K562 (cell line): Measurements from ENCODE around the gene SCARB2. TPM values are rescaled to one million over a fixed set of nuclear protein-coding genes. Genes with fewer than 3 reads are reported as not detected.
A peak's percentile ranks its signal among the peaks of the same experiment; 100 is the strongest.

Source experiments
- ATF7 ChIP-seq: fragments of 450-650 bp; IDR thresholded peaks from 2 replicates; pipeline ENCODE4 v1.7.1; 2014; ENCODE audit warnings: mild to moderate bottlenecking, moderate library complexity
- C11orf30 ChIP-seq: fragments of 450-650 bp; IDR thresholded peaks from 2 replicates; pipeline ENCODE4 v1.6.1; 2016; ENCODE audit warnings: low read depth, mild to moderate bottlenecking
- CBFA2T3 ChIP-seq: fragments of 450-650 bp; IDR thresholded peaks from 2 replicates; pipeline ENCODE4 v1.6.1; 2017
- GTF2A2 ChIP-seq: IDR thresholded peaks from 2 replicates; pipeline ENCODE4 v1.6.1; 2016; ENCODE audit warnings: mild to moderate bottlenecking, missing genetic modification characterization, missing compliant biosample characterization
- GTF2F1 ChIP-seq: IDR thresholded peaks from 2 replicates; pipeline ENCODE4 v1.6.1; 2011; ENCODE audit warnings: low read depth, low read length, improper control_type of control experiment
- HMG20B ChIP-seq: fragments of 250-450 bp; sonication (Bioruptor Pico); IDR thresholded peaks from 2 replicates; pipeline ENCODE4 v1.5.0; 2021; ENCODE audit warnings: mild to moderate bottlenecking
- IFI16 ChIP-seq: fragments of 250-450 bp; sonication (Bioruptor Pico); IDR thresholded peaks from 2 replicates; pipeline ENCODE4 v2.1.2; 2022; ENCODE audit warnings: mild to moderate bottlenecking, inconsistent platforms
- MTA3 ChIP-seq: fragments of 450-650 bp; formaldehyde crosslinking; IDR thresholded peaks from 2 replicates; pipeline ENCODE4 v1.6.1; 2017; ENCODE audit warnings: mild to moderate bottlenecking, borderline replicate concordance
- NCOA2 ChIP-seq, 2 experiments: fragments of 450-650 bp; IDR thresholded peaks; 2 replicates each; pipeline ENCODE4 v1.6.1; 2018; ENCODE audit warnings: mild to moderate bottlenecking in 2 of 2, moderate library complexity in 1 of 2; ENCODE audit not compliant: partially characterized antibody in 2 of 2
- NCOA4 ChIP-seq: fragments of 450-650 bp; IDR thresholded peaks from 2 replicates; pipeline ENCODE4 v1.6.1; 2018; ENCODE audit warnings: mild to moderate bottlenecking; ENCODE audit not compliant: partially characterized antibody
- NCOA6 ChIP-seq: fragments of 450-650 bp; IDR thresholded peaks from 2 replicates; pipeline ENCODE4 v1.6.1; 2017; ENCODE audit warnings: mild to moderate bottlenecking
- NR3C1 ChIP-seq: sonication (generic); formaldehyde crosslinking; IDR thresholded peaks from 2 replicates; pipeline ENCODE4 v1.8.1; 2022; ENCODE audit warnings: missing genetic modification reagents
- NRF1 ChIP-seq, 2 experiments: fragments of 450-650 bp; IDR thresholded peaks in 1 of 2; conservative IDR thresholded peaks in 1 of 2; 2 replicates each; pipeline ENCODE4 v1.6.1; 2014; ENCODE audit warnings: mild to moderate bottlenecking in 2 of 2
- PYGO2 ChIP-seq: fragments of 450-650 bp; IDR thresholded peaks from 2 replicates; pipeline ENCODE4 v1.6.1; 2016; ENCODE audit warnings: mild to moderate bottlenecking, missing genetic modification characterization, moderate library complexity, missing compliant biosample characterization
- TAF7 ChIP-seq: fragments of 450-650 bp; IDR thresholded peaks from 2 replicates; pipeline ENCODE4 v1.6.1; 2016; ENCODE audit warnings: missing genetic modification characterization, missing compliant biosample characterization
- TCF3 ChIP-seq: sonication (generic); formaldehyde crosslinking; IDR thresholded peaks from 2 replicates; pipeline ENCODE4 v1.4.0; 2020; ENCODE audit warnings: mild to moderate bottlenecking, missing genetic modification reagents
- TGIF2 ChIP-seq: sonication (generic); formaldehyde crosslinking; IDR thresholded peaks from 2 replicates; pipeline ENCODE4 v1.8.1; 2022; ENCODE audit warnings: mild to moderate bottlenecking, missing genetic modification reagents, moderate library complexity
- ZNF347 ChIP-seq: fragments of 450-650 bp; formaldehyde crosslinking; IDR thresholded peaks from 2 replicates; pipeline ENCODE4 v1.4.0; 2020; ENCODE audit warnings: low read depth, mild to moderate bottlenecking, moderate library complexity
- ZNF766 ChIP-seq: fragments of 200-800 bp; sonication (Bioruptor generic); conservative IDR thresholded peaks from 2 replicates; pipeline ENCODE4 v1.6.1; 2016; ENCODE audit warnings: missing genetic modification characterization, missing compliant biosample characterization
- ZNF77 ChIP-seq: fragments of 250-450 bp; sonication (Bioruptor Pico); IDR thresholded peaks from 2 replicates; pipeline ENCODE4 v1.5.0; 2020
- polyA plus RNA-seq, 8 experiments: library from polyadenylated mRNA; depleted of rRNA in 4 of 8; stranded (reverse) in 5 of 8; unstranded in 3 of 8; fragments of >200 nt; fragmentation: Nextera tagmentation in 2 of 8; fragmentation: Illumina TruSeq in 1 of 8; extraction: Ambion mirVana in 2 of 8; extraction: Trizol in 1 of 8; gene quantifications; 2 replicates each; pipeline versions ENCODE4 v1.2.1 to v1.2.3, GENCODE V29; 2011 to 2014; ENCODE audit warnings: inconsistent platforms in 1 of 8, missing spikeins in 1 of 8
- total RNA-seq, 7 experiments: library from RNA; depleted of rRNA in 6 of 7; stranded (reverse); fragments of >200 nt in 6 of 7; fragmentation: Illumina TruSeq in 2 of 7; extraction: Trizol in 2 of 7; gene quantifications; 2 replicates each; pipeline versions ENCODE4 v1.2.1 to v1.2.3, GENCODE V29; 2011 to 2021; ENCODE audit warnings: low replicate concordance in 1 of 7
- TF ChIP-seq, protein P1 (sequence below): fragments of 150-350 bp; conservative IDR thresholded peaks from 2 replicates; pipeline ENCODE4 v1.6.1; 2014; ENCODE audit warnings: low read length
- TF ChIP-seq, protein P2 (sequence below): sonication (generic); formaldehyde crosslinking; IDR thresholded peaks from 2 replicates; pipeline ENCODE4 v1.8.0; 2022; ENCODE audit warnings: mild to moderate bottlenecking, missing genetic modification reagents
- TF ChIP-seq, protein P3 (sequence below): fragments of 200-400 bp; formaldehyde crosslinking; IDR thresholded peaks from 2 replicates; pipeline ENCODE4 v1.6.1; 2017; ENCODE audit warnings: mild to moderate bottlenecking, low read depth, low read length, moderate library complexity

The SCARB2 gene
- total and polyA plus RNA-seq, 9 of the 15 experiments (the other 6 are each of a cell fraction or from before 2014, with no cell fraction given), result 6.1 to 25.8 (median 17.8) TPM

DNA sequence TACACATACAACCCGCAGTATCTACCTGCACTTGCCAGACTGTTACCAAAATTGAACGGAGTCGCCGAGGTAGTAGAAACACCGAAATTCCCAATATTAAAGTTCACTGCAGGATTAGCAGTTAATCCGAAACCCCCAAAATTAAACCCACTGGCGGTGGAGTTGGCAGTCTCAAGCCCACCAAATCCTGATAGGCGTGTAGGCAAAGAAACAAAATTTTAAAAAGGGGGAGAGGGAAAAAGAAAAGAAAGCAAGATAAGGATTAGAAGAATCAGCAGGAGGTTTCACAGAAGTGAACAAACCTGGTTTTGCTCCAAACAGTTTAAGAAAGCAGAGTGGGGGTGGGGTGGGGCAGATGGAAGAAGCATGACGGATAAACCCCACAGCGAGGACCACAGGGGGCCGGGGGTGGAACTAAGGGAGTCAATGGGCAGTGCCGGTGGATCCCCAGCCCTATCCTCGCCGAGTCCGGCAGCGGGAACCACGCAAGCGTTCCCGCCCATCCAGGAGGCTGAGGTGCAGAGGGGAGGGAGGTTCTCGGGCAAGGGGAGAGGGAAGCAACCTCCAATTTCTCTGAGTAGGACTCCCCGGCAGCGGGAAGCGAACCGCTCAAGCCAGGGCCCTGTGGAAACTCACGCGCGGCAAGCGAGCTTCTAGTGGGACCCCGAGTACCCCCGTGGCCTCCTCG is 66.0 kb downstream of the SCARB2 start (continued):
- no peak for TF ChIP-seq IFI16 (CRISPR knock-in tag)
- TF ChIP-seq ATF7, result no peak
- TF ChIP-seq TAF7 (tag), result no peak
- TF ChIP-seq HMG20B (CRISPR knock-in tag), result no peak
- TF ChIP-seq, protein P1, sequence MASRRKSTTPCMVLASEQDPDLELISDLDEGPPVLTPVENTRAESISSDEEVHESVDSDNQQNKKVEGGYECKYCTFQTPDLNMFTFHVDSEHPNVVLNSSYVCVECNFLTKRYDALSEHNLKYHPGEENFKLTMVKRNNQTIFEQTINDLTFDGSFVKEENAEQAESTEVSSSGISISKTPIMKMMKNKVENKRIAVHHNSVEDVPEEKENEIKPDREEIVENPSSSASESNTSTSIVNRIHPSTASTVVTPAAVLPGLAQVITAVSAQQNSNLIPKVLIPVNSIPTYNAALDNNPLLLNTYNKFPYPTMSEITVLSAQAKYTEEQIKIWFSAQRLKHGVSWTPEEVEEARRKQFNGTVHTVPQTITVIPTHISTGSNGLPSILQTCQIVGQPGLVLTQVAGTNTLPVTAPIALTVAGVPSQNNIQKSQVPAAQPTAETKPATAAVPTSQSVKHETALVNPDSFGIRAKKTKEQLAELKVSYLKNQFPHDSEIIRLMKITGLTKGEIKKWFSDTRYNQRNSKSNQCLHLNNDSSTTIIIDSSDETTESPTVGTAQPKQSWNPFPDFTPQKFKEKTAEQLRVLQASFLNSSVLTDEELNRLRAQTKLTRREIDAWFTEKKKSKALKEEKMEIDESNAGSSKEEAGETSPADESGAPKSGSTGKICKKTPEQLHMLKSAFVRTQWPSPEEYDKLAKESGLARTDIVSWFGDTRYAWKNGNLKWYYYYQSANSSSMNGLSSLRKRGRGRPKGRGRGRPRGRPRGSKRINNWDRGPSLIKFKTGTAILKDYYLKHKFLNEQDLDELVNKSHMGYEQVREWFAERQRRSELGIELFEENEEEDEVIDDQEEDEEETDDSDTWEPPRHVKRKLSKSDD, result no peak
- TF ChIP-seq PYGO2 (tag), result no peak
- TF ChIP-seq C11orf30, result no peak
- TF ChIP-seq GTF2A2, result no peak
- TF ChIP-seq, protein P2, sequence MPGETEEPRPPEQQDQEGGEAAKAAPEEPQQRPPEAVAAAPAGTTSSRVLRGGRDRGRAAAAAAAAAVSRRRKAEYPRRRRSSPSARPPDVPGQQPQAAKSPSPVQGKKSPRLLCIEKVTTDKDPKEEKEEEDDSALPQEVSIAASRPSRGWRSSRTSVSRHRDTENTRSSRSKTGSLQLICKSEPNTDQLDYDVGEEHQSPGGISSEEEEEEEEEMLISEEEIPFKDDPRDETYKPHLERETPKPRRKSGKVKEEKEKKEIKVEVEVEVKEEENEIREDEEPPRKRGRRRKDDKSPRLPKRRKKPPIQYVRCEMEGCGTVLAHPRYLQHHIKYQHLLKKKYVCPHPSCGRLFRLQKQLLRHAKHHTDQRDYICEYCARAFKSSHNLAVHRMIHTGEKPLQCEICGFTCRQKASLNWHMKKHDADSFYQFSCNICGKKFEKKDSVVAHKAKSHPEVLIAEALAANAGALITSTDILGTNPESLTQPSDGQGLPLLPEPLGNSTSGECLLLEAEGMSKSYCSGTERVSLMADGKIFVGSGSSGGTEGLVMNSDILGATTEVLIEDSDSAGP (CRISPR knock-in tag), result no peak
- peak; percentile 53; the same call in 1 of the 2 replicates for TF ChIP-seq CBFA2T3
- no peak for TF ChIP-seq NCOA4
- TF ChIP-seq ZNF347 (CRISPR knock-in tag), result no peak
- TF ChIP-seq TCF3, result no peak
- no peak for TF ChIP-seq TGIF2 (CRISPR knock-in tag)
- peak; percentile 43; the same call in 1 of the 2 replicates for TF ChIP-seq GTF2F1
- TF ChIP-seq NCOA2 (IDR thresholded peaks at IDR 0.05; ENCODE audit: partially characterized antibody in 2 of 2), result no peak
- TF ChIP-seq ZNF77, result no peak
- no peak for TF ChIP-seq NCOA6
- peak in 1 of 2 experiments; percentile 36; a peak in 2 of 4 replicates for TF ChIP-seq NRF1 (conservative IDR thresholded peaks at IDR 0.05 in 1 of 2, IDR thresholded peaks at IDR 0.05 in 1 of 2)
- no peak for TF ChIP-seq MTA3
- TF ChIP-seq ZNF766, result peak; percentile 77
- TF ChIP-seq, protein P3, sequence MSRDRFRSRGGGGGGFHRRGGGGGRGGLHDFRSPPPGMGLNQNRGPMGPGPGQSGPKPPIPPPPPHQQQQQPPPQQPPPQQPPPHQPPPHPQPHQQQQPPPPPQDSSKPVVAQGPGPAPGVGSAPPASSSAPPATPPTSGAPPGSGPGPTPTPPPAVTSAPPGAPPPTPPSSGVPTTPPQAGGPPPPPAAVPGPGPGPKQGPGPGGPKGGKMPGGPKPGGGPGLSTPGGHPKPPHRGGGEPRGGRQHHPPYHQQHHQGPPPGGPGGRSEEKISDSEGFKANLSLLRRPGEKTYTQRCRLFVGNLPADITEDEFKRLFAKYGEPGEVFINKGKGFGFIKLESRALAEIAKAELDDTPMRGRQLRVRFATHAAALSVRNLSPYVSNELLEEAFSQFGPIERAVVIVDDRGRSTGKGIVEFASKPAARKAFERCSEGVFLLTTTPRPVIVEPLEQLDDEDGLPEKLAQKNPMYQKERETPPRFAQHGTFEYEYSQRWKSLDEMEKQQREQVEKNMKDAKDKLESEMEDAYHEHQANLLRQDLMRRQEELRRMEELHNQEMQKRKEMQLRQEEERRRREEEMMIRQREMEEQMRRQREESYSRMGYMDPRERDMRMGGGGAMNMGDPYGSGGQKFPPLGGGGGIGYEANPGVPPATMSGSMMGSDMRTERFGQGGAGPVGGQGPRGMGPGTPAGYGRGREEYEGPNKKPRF, result no peak
- no peak for TF ChIP-seq NR3C1 (CRISPR knock-in tag)
